M059J (cell line): ENCODE data around the gene NAP1L4. TPM values are rescaled to one million over a fixed set of nuclear protein-coding genes. Genes with fewer than 3 reads are reported as not detected.

Experiments used
- DNase-seq: peaks from one replicate; pipeline ENCODE4 v3.0.0-alpha.2; 2012; ENCODE audit warnings: low read depth
- total RNA-seq: library from RNA; depleted of rRNA; stranded (reverse); fragments of >200 nt; shearing (Covaris generic); gene quantifications from 2 replicates; pipeline ENCODE4 v1.2.3, GENCODE V29; 2014

NAP1L4 gene
- total RNA-seq, 1 experiment from 2014 or later: 120 TPM

DNA sequence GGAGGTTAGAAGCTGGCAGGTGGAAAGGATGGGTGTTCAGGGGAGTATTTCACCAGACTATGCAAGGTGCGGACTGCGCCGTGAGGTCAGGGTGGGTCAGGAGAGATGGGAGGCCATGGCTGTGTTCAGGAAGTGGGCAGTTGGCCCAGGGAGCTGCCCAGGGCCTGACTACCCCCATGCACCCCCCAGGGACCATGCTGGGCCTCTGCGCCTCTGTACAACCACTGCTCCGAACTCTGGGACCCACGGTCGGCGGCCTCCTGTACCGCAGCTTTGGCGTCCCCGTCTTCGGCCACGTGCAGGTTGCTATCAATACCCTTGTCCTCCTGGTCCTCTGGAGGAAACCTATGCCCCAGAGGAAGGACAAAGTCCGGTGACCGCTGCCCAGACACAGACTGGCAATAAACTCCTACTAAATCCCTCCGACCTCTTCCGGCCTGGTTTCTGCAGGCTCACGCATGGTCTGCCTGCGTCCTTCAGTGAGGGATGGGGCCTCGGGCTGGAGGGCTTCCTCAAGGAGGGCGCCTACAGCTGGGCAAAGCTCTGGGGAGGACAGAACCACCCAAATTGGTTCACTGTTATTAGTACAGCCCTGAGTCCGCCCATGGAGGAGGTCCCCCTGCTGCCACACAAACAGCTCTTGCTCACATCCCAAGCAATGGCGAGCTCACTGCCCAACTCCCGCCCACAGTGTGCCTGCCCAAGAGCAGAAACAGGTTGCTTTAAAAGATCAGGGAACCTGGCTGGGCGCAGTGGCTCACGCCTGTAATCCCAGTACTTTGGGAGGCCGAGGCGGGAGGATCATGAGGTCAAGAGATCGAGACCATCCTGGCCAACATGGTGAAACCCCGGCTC is 67.1 kb downstream of the NAP1L4 start:
- no peak for DNase-seq

DNA sequence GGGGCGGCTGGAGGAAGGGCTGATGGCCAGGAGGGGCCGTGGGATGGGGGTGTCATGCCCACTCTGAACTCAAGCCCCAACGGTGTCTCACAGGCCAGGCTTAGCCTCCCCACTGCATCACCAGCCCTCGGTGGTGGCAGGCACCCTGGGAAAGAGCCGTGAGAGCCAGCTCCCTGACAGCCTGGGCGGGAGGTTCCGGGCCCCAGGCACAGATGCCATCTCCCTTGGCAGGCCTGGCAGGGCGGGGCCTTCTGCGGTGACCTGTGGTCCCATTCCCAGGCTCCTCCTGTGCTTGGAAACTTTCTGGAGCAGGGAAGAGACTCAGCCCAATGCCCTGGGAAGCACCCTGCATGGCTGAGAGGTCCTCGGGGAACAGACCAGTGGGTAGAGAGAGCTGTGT is 67.7 kb downstream of the NAP1L4 start:
- no peak for DNase-seq

DNA sequence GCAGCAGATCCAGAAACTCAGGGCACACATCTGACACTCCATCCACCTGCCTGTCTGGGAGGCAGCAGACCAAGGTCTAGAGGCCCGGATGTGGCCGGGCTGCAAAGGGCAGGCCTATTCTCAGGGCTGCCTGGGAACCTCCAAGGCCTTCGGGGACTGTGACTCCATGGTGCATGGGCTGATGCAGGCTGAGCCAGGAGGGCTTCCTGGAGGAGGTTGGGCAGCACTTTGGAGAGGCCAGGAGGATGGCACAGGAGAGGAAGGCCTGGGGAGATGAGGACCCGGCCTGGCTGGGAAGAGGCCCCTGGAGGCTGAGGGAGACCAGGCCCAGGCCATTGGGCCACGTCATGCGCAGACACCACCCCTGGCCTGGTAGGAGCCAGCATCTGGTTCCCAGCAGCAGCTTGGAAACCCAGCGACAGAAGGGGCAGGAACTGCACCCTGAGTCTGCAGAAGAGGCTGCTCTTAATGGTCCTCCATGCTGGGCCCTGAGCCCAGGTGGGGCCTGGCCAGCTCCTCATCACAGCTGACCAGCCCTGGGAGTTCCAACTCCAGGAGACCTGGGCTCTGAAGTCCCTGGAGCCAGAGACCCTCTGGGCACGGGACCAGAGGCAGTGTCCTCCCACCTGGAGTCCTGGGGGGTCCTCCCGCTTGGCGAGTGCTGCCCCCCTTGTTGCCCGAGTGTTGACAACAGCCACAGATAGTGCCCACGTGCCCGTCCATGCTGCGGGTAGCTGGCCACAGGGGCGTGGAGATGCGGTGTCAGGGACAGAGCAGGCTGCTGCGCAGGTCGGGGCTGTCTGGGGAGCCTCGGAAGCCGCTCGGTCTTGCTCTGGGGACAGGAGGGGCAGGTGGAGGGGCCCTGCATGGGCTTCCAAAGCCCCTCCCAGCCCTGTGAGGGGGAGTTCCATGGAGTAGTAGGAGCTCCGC is 68.4 kb downstream of the NAP1L4 start:
- no peak for DNase-seq

DNA sequence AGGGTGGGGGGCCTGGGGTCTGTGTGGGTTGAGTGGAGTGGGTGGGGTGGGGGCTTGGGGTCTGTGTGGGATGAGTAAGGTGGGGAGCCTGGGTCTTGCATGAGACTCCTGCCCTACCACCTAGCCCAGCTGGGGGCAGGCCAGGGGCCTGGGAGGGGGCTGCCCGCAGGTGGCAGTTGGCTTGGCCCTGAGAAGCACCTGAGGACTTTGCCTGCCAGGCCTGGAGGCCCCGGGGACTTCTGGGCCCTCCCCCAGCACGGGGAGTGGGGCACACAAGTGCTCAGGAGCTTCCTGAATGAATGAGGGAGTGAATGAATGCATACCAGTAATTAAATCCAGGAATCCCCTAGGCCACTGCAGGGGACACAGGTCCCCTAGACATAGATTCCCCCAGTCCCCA is 69.5 kb downstream of the NAP1L4 start:
- DNase-seq: no peak

DNA sequence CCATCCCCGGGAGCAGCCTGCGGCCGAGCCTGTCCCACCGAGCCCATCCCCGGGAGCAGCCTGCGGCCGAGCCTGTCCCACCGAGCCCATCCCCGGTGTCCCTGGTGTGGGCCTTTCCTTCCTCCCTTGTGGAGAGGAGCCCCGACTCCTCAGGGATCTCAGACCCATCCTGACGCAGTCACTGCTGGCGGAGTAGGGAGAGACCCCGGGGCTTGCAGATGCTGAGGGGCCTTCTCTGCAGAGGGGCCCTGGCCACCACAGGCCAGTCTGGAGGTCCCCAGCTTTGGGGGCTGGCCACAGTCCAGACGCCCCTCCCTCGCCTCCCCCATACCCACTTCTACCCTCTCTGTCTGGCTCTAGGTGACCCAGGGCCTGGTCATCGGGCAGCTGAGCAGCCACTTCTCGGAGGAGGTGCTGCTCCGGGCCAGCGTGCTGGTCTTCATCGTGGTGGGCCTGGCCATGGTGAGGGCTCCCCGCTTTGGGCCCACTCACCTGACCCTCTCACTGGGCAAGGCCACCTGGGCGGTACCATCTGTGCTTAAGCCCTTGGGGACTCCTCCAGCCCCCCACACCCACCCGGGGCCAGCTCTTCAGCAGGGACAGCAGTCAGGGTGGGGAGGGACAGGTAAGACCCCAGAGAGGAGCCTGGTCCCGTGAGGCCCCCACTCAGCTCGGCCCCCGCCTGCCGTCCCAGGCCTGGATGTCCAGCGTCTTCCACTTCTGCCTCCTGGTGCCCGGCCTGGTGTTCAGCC is 70.2 kb downstream of the NAP1L4 start:
- no peak for DNase-seq

DNA sequence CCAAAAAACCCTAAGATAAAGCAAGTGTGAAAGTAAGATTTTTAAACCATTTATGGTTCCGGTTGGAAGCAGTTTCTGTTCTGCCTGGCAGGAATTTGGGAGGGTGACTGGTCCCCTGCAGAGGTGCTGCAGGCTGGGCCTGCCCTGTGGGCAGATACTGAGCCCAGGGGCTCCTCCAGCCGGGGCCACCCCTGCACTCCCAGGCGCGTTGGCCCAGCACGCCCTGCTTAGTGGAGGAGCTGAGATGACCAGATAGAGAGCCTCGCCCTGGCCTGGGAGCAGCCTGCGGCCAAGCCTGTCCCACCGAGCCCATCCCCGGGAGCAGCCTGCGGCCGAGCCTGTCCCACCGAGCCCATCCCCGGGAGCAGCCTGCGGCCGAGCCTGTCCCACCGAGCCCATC is 70.9 kb downstream of the NAP1L4 start:
- DNase-seq: no peak

DNA sequence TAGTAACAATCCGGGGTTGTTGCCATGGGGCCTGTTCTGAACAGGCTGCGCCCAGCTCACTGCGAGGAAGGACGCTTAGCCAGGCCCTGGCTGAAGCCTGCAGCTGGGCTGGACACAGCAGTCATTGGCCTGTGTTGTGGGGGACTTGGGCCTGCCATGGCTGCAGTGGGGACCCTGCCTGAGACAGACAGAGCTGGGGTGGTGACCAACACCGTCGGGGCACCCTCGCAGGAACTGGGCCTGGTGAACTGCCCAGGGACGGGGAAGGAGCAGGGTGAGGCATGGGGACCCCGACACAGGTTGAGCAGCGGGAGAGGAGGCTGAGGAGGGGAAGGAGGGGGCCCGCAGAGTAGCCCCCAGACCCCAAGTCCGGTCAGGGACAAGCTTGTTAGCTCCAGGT is 71.8 kb downstream of the NAP1L4 start:
- no peak for DNase-seq

DNA sequence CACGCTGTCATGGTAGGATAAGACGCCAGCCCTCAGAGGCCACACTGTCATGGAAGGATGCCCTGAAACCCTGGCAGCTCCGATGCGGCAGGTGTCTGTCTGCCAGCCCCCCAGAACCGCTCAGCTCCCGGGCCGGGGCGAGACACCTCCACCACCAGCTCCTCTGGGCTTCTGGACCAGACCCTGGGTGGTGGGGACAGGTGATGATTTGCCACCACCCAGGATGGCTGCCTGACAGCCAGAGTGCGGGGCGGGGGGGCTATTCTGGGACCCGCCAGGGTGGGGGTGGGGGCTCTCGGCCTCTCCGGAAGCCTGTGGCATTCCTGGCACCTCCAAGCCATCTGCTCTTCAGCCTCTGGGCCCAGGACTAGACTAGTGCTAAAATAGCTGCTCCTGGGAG is 72.3 kb downstream of the NAP1L4 start:
- no peak for DNase-seq

DNA sequence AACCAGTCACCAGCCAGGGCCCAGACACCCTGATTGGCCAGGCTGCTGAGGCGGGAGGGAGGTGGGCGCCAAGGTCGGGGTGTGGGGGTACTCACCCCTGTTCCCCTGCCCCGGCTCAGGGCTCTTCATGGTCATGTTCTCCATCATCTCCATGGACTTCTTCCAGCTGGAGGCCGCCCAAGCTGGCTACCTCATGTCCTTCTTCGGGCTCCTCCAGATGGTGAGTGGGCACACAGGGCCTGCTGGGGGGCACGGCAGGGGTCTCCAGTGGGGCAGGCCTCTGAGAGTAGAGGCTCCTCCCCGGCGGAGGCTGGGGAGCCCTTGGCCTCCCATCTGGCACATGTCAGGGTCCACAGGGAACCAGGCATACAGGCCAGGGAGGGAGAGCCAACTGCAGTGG is 72.9 kb downstream of the NAP1L4 start:
- no peak for DNase-seq

DNA sequence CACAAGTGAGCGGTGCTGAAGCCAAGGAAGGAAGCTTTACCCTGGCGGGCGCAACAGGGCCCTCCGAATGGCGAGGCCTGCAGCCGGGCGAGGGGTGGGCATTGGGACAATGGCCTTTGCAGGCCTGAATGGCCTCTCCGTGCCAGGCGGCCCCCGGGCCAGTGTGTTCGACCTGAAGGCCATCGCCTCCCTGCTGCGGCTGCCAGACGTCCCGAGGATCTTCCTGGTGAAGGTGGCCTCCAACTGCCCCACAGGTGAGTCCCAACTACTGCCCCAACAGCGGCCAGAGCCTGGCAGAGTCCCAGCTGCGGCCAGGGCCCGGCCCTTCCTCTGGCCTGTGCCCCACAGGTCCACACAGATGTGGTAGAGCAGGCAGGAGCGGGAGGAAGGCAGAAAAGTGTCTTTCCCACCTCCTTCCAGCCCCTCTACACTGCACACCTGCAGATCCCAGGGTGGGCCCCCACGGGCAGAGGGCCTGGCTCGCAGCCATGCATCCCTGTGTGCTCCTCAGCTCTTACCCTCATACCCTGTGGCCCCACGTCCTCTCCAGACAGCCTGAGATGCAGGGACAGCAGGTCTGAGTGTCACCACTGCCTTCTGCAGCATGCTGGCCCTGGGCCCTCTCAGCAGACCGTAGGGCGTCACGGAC is 74.2 kb downstream of the NAP1L4 start:
- no peak for DNase-seq

DNA sequence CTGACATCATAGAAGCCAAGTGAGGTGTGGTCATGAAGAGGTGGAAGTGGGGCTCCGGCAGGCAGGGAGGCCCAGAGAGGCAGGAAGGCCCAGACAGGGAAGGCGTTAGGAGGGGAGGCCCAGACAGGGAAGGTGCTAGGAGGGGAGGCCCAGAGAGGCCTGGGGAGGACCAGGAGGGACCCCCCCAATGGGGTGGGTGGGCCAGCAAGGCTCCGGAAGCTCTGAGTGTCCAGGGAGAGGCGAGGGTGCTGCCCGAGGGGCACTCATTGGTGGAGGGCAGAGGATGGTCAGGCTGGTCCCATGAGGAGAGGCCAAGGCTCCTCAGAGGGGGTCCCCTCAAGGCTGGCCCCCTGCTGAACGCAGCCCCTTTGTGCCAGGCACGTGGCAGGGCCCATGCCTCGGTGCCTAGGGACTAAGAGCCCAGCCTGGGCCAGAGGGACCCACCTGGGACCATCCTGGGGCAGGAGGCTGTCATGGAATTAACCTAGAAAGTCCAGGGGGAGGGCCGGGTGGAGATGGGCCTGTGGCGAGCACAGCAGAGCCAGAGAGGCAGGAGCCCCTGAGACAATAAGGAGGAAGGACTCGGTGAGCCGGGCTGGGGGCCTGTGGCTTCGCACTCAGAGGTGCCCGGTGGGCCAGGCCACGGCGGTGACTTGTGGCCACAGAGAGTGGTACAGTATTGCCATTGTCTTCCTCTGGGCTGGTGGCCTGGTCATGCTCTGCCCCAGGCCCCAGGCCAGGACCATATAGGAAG is 75.1 kb downstream of the NAP1L4 start:
- no peak for DNase-seq

DNA sequence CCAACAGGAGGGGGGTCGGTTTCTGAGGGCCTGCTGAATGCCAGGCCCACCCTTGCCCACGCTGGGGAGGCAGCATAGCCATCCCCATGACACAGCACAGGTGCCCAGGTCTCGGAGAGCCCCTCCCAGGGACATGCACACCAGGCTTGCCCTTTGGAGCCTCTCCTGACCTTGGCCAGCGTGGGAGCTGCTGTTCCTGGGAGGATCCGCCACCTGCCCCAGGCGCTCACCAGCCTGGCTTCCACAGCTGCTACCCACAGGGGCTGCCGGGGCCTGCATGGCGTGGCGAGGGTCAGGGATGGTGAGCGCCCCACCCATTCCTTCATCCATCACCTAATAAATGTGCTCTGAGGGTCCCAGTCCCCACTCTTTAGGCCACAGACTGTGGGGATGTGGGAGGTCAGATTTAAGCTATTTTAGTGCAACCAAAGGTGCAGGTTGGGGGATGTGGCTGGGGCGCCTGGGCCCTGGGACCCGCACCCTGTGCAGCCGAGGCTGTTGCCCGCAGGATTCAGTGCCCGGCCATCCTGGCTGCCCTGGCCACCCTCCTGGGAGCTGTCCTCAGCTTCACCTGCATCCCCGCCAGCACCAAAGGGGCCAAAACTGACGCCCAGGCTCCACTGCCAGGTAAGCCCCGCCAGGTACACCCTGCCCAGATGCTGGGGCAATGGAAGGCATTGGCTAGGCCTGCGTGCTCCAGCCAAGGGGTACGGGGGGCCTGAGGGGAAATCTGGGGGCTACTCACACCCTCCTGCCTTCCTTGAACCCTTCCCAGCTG is 75.8 kb downstream of the NAP1L4 start:
- no peak for DNase-seq

DNA sequence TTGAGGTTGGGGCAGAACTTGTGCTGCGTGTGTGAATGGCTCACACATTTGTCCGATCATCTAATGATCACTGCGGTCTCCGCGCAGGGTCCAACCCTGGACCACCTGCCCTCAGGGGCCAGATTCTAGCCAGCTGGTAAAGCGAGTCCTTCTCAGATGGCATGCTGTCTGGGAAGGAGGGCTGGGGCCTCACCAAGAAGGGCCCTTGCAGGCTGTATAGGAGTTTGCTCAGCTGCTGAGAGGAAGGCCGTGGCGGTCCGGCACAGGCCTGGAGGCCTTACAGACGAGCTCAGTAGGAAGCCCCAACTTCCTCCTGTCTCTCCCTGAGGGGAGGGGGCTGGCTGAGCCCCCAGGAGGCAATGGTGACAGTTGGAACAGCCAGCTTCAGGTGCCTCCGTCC is 76.7 kb downstream of the NAP1L4 start:
- DNase-seq: no peak

DNA sequence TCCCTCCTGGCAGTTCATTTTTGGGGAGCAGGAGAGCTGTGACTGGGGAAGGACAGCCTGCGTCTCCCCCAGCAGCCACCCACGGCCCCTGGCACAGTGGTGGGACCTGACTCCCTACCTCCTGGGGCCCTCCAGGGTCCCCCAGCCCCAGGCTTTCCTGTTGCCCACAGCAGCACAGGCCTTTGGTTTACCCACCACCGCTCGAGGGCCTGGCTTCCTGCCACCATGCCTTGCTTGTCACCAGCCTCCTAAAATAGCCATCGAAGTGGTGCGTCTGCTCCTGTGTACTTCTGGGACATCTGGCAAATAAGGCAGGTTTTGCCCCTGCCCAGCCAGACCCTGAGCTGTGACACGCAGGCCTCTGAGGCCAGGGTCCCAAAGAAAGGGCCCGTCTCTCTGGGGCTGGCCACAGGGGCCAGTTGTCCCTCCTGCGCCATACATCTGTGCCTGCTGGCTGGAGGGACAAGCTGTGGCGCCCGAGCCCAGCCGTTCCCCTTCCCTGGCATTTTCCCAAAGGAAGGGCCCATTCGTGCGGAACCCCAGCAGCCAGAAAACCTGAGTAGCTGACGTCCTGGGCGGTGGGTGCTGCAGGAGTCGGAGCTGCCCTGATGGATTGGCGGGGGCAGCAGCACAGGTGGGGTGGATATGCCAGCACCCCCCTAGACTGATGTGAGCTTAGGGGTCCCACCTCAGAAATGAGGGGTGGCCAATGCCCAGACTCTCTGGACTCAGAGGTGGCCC is 77.5 kb downstream of the NAP1L4 start:
- DNase-seq: no peak

DNA sequence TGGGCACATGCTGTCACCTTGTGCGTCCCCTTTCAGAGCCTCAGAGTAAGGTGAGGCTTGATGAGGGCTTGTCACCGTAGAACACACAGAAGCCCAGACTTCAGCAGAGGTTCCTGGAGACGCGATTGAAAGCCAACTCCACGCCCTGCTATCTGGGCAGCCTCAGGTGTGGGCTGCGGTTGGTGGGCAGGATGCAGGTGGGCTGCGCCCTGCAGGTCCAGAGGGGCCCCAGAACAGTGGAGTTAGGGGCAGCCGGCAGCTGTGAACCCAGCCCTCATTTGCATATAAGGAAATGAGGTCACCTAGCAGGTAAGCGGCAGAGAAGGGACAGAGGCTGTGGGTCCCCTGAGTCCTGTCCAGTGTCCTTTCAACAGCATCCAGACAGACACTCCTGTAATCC is 78.4 kb downstream of the NAP1L4 start:
- DNase-seq: no peak

DNA sequence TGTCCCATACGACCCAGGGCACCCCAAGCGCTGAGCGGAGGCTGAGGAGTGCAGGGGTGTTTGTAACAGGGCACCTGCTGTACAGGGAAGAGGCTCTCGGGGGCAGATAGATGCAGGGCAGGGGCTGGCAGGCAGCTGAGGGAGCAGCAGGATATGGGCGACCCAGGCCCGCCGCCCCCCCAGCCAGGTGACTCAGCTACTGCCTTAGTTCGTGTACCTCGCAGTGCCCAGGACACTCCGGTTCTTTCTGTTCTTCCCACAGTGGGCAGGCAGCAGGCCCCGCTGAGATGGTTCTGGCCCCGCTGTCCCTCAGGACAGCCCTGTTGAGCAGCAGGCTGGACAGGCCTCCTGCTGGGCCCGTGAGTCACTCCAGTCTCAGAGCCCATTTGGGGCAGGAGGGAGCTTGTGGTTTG is 79.1 kb downstream of the NAP1L4 start:
- peak; percentile 76 for DNase-seq

DNA sequence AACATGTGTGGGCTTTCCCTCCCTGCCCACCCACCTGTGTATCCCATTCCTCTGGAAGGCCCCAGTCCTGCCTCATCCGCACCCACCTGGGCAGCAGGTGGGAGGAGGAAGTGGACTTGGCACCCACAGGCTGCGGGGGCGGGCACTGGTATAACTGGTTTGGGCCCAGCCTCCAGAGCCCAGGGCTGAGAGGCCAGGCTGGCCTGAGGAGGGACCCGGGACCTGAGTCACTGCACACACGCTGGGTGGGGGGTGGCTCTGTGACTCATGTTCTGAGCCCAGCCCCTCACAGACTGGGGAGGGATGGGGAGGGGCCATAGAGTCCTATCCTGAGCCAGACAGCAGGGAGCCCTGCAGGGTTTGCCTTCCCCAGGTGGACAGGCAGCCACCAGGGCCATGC is 79.6 kb downstream of the NAP1L4 start:
- DNase-seq: peak; percentile 95

DNA sequence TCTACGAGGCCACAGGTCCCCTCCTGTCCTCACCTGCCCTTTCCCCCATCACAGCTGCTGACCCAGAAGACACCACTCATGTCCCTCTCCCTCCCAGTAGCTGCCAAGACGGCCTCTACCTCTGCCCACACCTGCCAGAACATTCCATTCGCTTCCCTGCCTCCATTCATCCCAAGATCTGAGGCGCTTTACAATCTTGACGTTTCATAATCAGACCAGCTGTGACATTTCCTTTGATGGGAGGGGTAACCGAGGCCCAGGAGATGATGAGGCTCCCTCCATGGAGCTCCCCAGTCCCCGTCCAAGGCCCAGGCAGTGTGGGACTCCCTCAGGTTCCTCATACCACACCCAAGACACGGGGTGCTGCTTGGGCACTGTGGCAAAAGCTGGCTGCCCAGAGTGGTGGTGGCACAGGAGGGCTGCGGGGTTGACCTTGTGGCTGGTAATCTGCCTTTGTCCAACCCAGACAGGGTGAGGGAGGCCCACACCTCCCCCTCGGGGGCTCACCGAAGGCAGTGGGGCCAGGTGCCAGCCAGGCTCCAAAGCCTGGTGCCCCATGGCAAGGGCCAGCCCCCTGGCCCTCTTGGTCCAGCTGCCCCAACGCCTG is 80.2 kb downstream of the NAP1L4 start:
- no peak for DNase-seq
